ENCODE measurements around the gene KNDC1.
"Not testable (repeated sequence)": the region's sequence is repeated elsewhere in the genome, so short reads cannot be mapped to it uniquely, and the experiment has no call there.

The KNDC1 gene, protein sequence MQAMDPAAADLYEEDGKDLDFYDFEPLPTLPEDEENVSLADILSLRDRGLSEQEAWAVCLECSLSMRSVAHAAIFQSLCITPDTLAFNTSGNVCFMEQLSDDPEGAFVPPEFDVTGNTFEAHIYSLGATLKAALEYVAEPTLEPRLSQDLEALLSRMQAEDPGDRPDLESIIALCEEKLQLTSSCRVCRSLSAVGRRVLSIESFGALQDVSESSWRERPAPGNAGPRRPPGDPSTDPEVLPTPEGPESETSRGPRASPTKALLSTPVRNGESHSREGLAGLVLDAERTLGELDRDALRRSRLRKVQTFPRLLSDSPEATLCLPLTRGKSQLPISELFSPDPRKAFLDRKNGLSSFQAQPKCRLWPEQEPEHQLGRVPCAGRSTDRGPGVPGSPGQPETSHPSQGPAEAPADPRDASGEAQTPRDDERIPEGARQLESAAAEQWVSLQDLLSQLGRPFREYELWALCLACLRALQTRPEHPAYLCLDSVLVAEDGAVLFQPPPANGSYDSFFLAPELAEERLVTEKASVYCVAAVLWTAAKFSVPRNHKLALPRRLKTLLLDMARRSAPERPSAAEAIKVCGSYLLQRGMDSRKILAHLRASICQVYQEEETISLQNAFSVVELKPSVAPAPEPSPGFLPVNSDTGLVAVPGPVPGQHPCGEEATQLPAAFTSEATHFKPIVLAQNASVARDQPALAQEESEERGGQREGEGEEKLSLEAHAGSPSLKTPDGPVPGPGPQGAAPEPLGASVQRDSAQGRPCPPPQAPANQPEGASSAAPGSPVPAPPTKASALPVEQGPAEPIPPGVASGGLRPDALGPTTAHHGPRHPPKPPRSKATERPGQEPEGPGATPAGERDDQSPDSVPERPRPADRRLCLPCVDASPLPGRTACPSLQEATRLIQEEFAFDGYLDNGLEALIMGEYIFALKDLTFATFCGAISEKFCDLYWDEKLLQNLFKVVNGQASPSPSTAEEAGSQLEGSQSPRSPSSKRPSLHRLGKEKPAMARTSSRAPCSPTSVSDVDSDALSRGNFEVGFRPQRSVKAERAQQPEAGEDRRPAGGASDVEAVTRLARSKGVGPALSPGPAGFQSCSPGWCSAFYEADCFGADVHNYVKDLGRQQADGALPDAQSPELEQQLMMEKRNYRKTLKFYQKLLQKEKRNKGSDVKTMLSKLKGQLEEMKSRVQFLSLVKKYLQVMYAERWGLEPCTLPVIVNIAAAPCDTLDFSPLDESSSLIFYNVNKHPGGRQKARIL (N-terminal part only)

DNA sequence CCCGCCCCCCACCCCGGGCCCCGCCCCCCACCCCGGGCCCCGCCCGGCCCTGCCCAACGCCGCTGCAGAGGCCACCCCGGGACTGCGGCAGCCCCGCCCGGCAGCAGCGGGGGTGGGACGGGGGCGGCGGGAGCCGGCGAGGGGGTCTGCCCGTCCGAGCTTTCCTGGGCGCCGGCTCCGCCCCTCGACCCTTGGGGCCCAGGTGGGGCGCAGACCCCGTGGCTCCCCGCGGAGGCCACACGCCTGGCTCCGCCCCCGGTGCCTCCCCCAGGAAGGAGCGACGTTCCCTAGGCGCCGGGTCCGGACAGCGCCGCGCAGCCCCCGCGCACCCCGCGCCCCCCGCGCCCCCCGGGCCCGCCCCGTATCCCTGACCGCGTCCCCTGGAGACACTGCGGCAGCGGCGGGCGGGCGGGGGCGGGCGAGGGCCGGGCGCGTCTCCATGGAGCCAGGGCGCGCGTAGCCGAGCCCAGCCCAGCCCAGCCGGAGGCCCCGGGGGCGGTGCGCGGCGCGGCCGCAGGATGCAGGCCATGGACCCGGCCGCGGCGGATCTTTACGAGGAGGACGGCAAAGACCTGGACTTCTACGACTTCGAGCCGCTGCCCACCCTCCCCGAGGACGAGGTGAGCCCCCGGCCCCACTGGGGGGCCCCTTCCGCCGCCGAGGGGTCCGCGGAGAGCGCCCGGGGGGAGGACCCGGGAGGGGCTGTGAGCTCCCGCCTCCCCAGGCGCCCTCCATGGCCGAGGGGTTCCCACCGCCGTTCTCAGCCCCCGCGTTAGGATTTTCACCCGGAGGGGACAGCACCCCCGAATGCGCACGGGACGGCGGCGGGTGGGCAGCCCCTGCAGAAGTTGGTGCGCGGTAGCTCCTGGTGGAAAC lies at the start of gene KNDC1:
Gene KNDC1 (plus strand): TSS at position 270 of the 876 bp plus-strand sequence. CDS start 249 bp downstream, at position 519.
- no peak within 1 kb of the TSS for H3K4me3 ChIP-seq (ENCODE audit: low read depth, low read length)
- TF ChIP-seq, protein P1, sequence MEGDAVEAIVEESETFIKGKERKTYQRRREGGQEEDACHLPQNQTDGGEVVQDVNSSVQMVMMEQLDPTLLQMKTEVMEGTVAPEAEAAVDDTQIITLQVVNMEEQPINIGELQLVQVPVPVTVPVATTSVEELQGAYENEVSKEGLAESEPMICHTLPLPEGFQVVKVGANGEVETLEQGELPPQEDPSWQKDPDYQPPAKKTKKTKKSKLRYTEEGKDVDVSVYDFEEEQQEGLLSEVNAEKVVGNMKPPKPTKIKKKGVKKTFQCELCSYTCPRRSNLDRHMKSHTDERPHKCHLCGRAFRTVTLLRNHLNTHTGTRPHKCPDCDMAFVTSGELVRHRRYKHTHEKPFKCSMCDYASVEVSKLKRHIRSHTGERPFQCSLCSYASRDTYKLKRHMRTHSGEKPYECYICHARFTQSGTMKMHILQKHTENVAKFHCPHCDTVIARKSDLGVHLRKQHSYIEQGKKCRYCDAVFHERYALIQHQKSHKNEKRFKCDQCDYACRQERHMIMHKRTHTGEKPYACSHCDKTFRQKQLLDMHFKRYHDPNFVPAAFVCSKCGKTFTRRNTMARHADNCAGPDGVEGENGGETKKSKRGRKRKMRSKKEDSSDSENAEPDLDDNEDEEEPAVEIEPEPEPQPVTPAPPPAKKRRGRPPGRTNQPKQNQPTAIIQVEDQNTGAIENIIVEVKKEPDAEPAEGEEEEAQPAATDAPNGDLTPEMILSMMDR (IDR thresholded peaks at IDR 0.05; ENCODE audit: borderline replicate concordance, insufficient read depth, low read depth, low read length), result no peak

DNA sequence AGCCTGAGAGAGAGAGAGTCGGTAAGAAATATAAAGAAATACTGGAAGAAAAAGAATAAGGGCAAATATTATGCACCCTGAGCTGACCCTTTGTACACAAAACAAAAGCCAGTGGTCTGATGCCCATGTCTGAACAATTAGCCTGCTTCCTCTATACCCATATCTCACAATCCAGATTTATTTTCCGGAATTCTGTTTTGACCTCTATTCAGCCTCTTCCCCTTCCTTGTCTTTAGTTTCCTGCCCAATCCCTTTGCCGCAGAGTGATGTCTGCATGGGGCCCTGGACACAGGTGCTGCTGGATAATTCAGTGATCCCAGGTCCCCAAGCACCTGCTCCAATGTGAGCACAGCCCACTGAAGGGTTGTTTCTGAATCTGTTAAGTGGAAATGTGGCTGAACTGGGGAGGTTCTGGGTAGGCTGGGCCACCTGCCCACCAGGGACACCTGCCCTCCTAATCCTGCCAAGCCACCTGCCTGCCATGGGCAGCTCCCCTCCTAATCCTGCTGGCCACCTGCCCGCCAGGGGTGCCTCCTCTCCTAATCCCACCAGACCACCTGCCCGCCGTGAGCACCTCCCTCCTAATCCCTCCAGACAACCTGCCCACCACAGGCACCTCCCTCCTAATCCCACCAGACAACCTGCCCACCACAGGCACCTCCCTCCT lies 49.3 kb upstream of the KNDC1 start:
- no peak overlapping the region for H3K4me3 ChIP-seq (ENCODE audit: low read depth, low read length)
- TF ChIP-seq, protein P1 (IDR thresholded peaks at IDR 0.05; ENCODE audit: borderline replicate concordance, insufficient read depth, low read depth, low read length), result no peak

GRCh38 chr10:133111640-133112039 lies 48.4 kb upstream of the KNDC1 start:
- H3K4me3 ChIP-seq (ENCODE audit: low read depth, low read length), result not testable (repeated sequence)

DNA sequence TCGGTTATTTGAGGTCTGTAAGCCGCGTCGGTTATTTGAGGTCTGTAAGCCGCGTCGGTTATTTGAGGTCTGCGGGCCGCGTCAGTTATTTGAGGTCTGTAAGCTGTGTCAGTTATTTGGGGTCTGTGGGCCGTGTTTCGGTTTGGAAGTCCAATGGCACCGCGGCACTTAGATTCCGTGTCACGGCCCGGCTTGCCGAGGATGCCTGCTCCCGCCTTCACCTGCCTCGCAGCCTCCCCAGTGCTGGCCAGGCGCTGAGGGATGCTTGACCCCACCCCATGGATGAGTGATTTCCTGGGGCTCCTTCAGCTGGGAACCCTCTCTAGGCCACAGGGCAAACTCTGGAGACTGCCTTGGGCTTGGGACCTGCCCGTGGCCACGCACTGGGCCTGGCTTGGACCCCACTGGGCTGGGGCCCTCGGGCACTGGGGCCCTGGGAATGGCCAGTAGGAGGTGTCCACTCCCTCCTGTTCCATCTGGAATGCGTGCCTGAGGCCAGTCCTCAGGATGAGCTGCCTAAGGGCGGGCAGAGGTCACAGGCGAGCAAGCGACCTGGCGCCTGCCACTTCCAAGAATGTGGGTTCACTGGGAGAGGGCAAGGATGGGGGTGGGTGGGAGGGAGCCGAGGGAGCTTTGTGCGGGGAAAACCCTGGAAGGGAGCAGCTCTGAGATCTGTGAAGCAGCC lies 46.7 kb upstream of the KNDC1 start:
- TF ChIP-seq, protein P1 (IDR thresholded peaks at IDR 0.05; ENCODE audit: borderline replicate concordance, insufficient read depth, low read depth, low read length), result no peak
- H3K4me3 ChIP-seq (ENCODE audit: low read depth, low read length), result no peak overlapping the region

DNA sequence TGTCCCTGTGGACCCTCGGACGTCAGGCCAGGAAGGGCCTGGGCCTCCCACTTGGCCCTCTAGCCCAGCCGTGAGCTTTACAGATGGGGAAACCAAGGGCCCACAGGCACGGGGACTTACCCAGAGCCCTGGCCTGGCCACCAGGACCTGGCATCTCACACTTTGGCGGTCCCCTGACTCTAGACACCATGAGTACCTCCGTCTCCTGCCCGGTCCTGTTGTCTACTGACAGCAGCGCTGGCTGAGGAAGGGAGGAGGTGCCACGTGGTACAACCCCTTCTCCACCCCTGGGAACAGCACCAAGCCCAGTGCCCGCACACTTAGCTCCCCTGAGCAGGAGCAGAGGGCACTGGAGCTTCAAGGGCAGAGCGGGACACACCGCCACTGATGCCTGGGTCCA lies 46.2 kb upstream of the KNDC1 start:
- TF ChIP-seq, protein P1 (IDR thresholded peaks at IDR 0.05; ENCODE audit: borderline replicate concordance, insufficient read depth, low read depth, low read length), result no peak
- no peak overlapping the region for H3K4me3 ChIP-seq (ENCODE audit: low read depth, low read length)

DNA sequence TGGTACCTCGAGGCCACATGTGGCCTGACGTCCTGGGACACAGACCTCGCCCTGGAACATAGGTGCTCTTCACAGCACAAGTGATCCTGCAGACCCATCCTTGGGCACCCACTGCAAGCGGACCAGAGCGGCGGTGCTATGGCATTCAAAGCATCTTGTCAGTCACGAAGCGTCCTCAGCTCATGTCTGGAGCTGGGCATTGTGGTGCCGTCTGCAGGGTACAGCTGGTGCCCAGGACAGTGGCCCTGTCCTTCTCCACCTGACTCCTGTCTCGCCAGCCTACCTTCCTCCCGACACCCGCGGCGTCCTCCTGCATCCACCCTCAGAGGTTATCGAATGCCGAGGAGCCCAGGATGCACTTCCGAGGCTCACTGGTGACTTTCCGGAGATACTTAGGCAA lies 45.8 kb upstream of the KNDC1 start:
- H3K4me3 ChIP-seq (ENCODE audit: low read depth, low read length), result no peak overlapping the region
- TF ChIP-seq, protein P1 (IDR thresholded peaks at IDR 0.05; ENCODE audit: borderline replicate concordance, insufficient read depth, low read depth, low read length), result no peak

All from GM12875 (cell line).